OCI-LY1 (cell line): ENCODE data around the gene DENND11.

Experiments
- H2AFZ ChIP-seq: fragments of 200-600 bp; sonication (generic), shearing (Covaris generic); 2 replicates; pipeline ENCODE4 v1.6.0; 2014; ENCODE audit warnings: antibody characterized with exemption, mild to moderate bottlenecking, low read length
- H3F3A ChIP-seq: fragments of 200-600 bp; sonication (generic), shearing (Covaris generic); 2 replicates; pipeline ENCODE4 v1.6.0; 2014; ENCODE audit warnings: mild to moderate bottlenecking, antibody characterized with exemption, low read length, moderate library complexity; ENCODE audit not compliant: insufficient read depth
- H3K27ac ChIP-seq: fragments of 200-600 bp; sonication (generic); 2 replicates; pipeline ENCODE4 v1.5.1; 2014; ENCODE audit warnings: low read length, mixed run types, mild to moderate bottlenecking, low read depth; ENCODE audit not compliant: poor library complexity, severe bottlenecking
- H3K27me3 ChIP-seq: fragments of 200-600 bp; sonication (generic); 2 replicates; pipeline ENCODE4 v1.6.0; 2014; ENCODE audit warnings: antibody characterized with exemption, mild to moderate bottlenecking, low read length, moderate library complexity; ENCODE audit not compliant: insufficient read depth
- H3K36me3 ChIP-seq: fragments of 200-600 bp; sonication (generic); 2 replicates; pipeline ENCODE4 v1.6.1; 2014; ENCODE audit warnings: mild to moderate bottlenecking, antibody characterized with exemption, low read length, moderate library complexity, mixed read lengths; ENCODE audit not compliant: insufficient read depth
- H3K4me1 ChIP-seq: fragments of 200-600 bp; sonication (generic); 2 replicates; pipeline ENCODE4 v1.5.1; 2014; ENCODE audit warnings: mild to moderate bottlenecking, low read length, moderate library complexity; ENCODE audit not compliant: insufficient read depth, severe bottlenecking
- H3K4me2 ChIP-seq: fragments of 200-600 bp; sonication (generic), shearing (Covaris generic); 2 replicates; pipeline ENCODE4 v1.6.1; 2014; ENCODE audit warnings: low read length
- H3K4me3 ChIP-seq: fragments of 200-600 bp; sonication (generic); 2 replicates; pipeline ENCODE4 v1.5.1; 2014; ENCODE audit warnings: low read length, low read depth, mild to moderate bottlenecking, mixed read lengths; ENCODE audit not compliant: poor library complexity, severe bottlenecking
- H3K79me2 ChIP-seq: fragments of 200-600 bp; shearing (Covaris generic); 2 replicates; pipeline ENCODE4 v1.6.1; 2016; ENCODE audit warnings: mixed run types, low read length, mixed read lengths; ENCODE audit not compliant: insufficient read depth
- H3K9ac ChIP-seq: fragments of 200-600 bp; sonication (generic), shearing (Covaris generic); 2 replicates; pipeline ENCODE4 v1.6.1; 2014; ENCODE audit warnings: mild to moderate bottlenecking, low read length, mixed read lengths
- H3K9me2 ChIP-seq: fragments of 200-600 bp; sonication (generic), shearing (Covaris generic); 2 replicates; pipeline ENCODE4 v1.6.1; 2014; ENCODE audit warnings: low read depth, mild to moderate bottlenecking, low read length, mixed read lengths
- H3K9me3 ChIP-seq: fragments of 200-600 bp; shearing (Covaris generic); 2 replicates; pipeline ENCODE4 v1.6.1; 2014; ENCODE audit warnings: low read length, mixed read lengths
- H4K20me1 ChIP-seq: fragments of 200-600 bp; sonication (generic), shearing (Covaris generic); 2 replicates; pipeline ENCODE4 v1.6.0; 2016; ENCODE audit warnings: mild to moderate bottlenecking, low read length; ENCODE audit not compliant: insufficient read depth
- CTCF ChIP-seq: fragments of 200-600 bp; sonication (generic), shearing (Covaris generic); IDR thresholded peaks from 2 replicates; pipeline ENCODE4 v1.5.1; 2017; ENCODE audit warnings: mild to moderate bottlenecking, antibody characterized with exemption, low read length, moderate library complexity, mixed read lengths
- EZH2 ChIP-seq: fragments of 200-600 bp; sonication (generic), shearing (Covaris generic); IDR thresholded peaks from 2 replicates; pipeline ENCODE4 v1.8.0; 2017; ENCODE audit warnings: borderline replicate concordance, mixed run types, mild to moderate bottlenecking, antibody characterized with exemption, low read length, moderate library complexity, mixed read lengths

Gene DENND11

GRCh38 chr7:141666071-141666470, 35.9 kb downstream of the DENND11 start:
- Histone ChIP-seq H2AFZ (no peak overlapping the region), H3K36me3 (no peaks in the 10 kb centered on the region), H3K4me1 (no peaks in the 10 kb centered on the region), H3K79me2 (no peaks in the 10 kb centered on the region), H3F3A (no peaks in the 10 kb centered on the region), H3K4me3 (no peak overlapping the region), H3K9ac (no peak overlapping the region), H3K27ac (no peak overlapping the region), H3K4me2 (no peak overlapping the region), H3K9me3 (no peaks in the 10 kb centered on the region), H3K9me2 (no peaks in the 10 kb centered on the region), H3K27me3 (no peaks in the 10 kb centered on the region), H4K20me1 (no peaks in the 10 kb centered on the region)
- TF ChIP-seq EZH2 (no peak), CTCF (no peak)

DNA sequence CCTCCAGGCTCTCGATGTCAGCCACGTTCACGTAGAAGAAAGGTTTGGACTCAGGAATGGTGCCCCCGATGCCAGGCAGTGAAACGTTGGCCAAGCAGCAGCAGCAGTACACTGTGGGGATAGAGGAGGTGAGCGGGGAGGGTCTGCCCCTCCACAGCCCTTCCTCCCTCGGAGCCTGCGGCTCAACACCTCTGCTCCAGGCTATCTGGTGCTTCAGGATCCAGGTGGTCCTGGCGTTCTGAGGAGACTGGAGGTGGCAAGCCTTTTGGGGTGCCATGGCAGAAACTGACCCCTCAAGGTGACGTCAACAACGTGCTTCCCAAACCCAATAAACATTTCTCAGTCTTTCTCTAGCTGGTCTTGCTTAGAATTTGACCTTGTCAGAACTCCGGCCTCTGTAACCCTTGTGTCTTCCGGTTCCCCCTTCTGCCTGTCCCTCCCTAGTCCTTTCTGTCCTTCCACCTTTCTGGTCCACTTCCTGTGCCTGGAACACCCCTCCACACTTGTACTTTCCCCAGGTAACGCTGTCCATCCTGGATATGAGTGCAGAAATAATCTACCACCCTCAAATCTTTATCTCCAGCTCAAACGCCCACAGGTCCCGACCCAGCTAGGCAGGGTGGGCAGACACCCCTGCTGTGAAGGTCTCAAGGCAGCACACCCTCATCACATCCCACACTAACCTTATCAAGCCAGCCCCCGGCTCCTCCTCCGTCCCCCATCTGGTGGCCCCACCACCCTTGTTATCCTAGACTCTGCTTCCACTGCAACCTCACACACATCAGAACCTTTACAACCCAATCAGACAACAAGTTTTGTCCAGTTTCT, 36.5 kb downstream of the DENND11 start:
- no peak for TF ChIP-seq CTCF
- H3K9ac ChIP-seq, result no peak overlapping the region

DNA sequence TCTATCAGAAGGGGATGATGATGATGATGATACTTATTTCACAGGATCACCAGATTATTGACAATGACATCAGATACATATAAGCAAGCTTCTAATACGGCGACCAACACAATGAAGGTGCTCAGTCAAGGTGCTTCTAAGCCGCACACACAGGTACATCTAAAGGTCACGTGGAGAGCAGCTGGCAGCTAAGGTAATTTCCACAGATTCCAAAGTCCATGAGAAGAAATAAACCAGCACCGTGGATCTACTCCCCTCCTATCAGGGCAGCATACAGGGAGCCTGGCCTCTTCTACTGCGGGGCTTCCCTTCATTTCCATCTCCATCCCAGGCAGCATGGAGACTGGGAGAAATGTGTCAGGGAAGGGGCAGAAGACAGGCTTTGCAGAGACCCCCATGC, 37.5 kb downstream of the DENND11 start:
- H3K4me2 ChIP-seq, result no peak overlapping the region
- H3K27me3 ChIP-seq, result no peaks in the 10 kb centered on the region
- H3K9ac ChIP-seq, result no peak overlapping the region
- no peak overlapping the region for H2AFZ ChIP-seq
- no peaks in the 10 kb centered on the region for H4K20me1 ChIP-seq
- no peak overlapping the region for H3K4me3 ChIP-seq
- H3K9me3 ChIP-seq, result no peaks in the 10 kb centered on the region
- no peaks in the 10 kb centered on the region for H3K36me3 ChIP-seq
- H3K79me2 ChIP-seq, result no peaks in the 10 kb centered on the region
- no peak for TF ChIP-seq CTCF
- TF ChIP-seq EZH2, result no peak
- H3K4me1 ChIP-seq, result peaks cover 7% of the 10 kb centered on the region
- no peaks in the 10 kb centered on the region for H3K9me2 ChIP-seq
- H3K27ac ChIP-seq, result no peak overlapping the region
- no peaks in the 10 kb centered on the region for H3F3A ChIP-seq

More for the DNA sequence above, 36.5 kb downstream of the DENND11 start:
- no peaks in the 10 kb centered on the region for H4K20me1 ChIP-seq
- no peaks in the 10 kb centered on the region for H3K36me3 ChIP-seq
- H3K79me2 ChIP-seq, result no peaks in the 10 kb centered on the region
- H3F3A ChIP-seq, result no peaks in the 10 kb centered on the region
- H3K9me2 ChIP-seq, result no peaks in the 10 kb centered on the region
- H3K4me1 ChIP-seq, result peaks cover 2% of the 10 kb centered on the region
- no peak overlapping the region for H2AFZ ChIP-seq
- no peak overlapping the region for H3K4me2 ChIP-seq
- H3K27ac ChIP-seq, result no peak overlapping the region
- no peak overlapping the region for H3K4me3 ChIP-seq
- no peaks in the 10 kb centered on the region for H3K9me3 ChIP-seq
- H3K27me3 ChIP-seq, result no peaks in the 10 kb centered on the region
